Right renal cortex interstitium (tissue), 3 donors: ENCODE measurements around the gene KLRB1. TPM values are rescaled to one million over a fixed set of nuclear protein-coding genes. Genes with fewer than 3 reads are reported as not detected.
"Not testable (repeated sequence)": the region's sequence is repeated elsewhere in the genome, so short reads cannot be mapped to it uniquely, and the experiment has no call there.

ENCODE experiments used
- DNase-seq, 3 donors: peaks; one replicate each; pipeline ENCODE4 v3.0.0-alpha.2; 2013; ENCODE audit warnings: low read depth in 3 of 3, low spot score in 2 of 3
- polyA plus RNA-seq, 3 donors: library from polyadenylated mRNA; unstranded; fragments of 120-200 nt; gene quantifications; one replicate each; pipeline ENCODE4 v1.2.1, GENCODE V29; 2013; ENCODE audit not compliant: insufficient read length in 3 of 3

The KLRB1 gene
- polyA plus RNA-seq, 3 donors = 4.4 to 6.2 (median 5.5) TPM

DNA sequence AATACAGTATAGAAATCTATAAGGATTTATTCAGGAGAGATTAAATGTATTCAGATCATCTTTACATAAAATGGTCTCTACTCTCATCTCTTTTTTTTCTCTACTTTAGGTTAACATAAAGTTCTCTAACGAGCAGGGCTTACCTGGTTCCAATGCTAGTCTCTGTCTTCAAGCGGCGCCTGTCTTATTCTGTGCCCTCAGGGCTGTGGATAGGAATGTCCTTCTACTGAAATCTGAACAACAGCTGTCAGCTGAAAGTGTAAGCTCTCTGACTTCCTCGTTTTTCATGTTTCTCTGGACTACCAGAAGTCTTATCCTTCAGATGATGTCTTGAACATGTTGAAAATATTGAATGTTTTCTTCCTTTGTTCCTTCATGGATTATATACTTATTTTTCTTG lies 62.2 kb downstream of the KLRB1 start:
- DNase-seq = not testable (repeated sequence)

Other genes with a start within 250 kb of the KLRB1 start
- gene CLEC2D, start 61.8 kb upstream of the KLRB1 start, polyA plus RNA-seq = 10 to 100 TPM in 2 of 3 donors, 1 to 10 TPM in 1; 9.9 to 14.3 (median 11.8) TPM
- gene CLECL1, start 125.2 kb upstream of the KLRB1 start, polyA plus RNA-seq = under 1 TPM in 2 of 3 donors, not detected in 1; 0.19 to 0.41 TPM
- 1 to 10 TPM; 1.6 to 3.8 (median 2.2) TPM for gene CD69, start 153.0 kb upstream of the KLRB1 start, polyA plus RNA-seq
- gene KLRF1, start 219.6 kb upstream of the KLRB1 start, polyA plus RNA-seq = under 1 TPM; 0.55 to 0.78 (median 0.58) TPM